Upper lobe of left lung (tissue), 4 donors: ENCODE measurements around the gene DCUN1D3.

Experiments
- POLR2A ChIP-seq, 4 donors: fragments of 450-650 bp; IDR thresholded peaks; one replicate each; pipeline ENCODE4 v1.5.1; 2016 to 2017; ENCODE audit warnings: antibody characterized with exemption in 4 of 4, mild to moderate bottlenecking in 2 of 4
- POLR2AphosphoS5 ChIP-seq, 2 donors: sonication (generic); formaldehyde crosslinking; IDR thresholded peaks; one replicate each; pipeline ENCODE4 v1.5.1; 2017; ENCODE audit warnings: antibody characterized with exemption in 2 of 2
- TF ChIP-seq, protein P1 (sequence below), 6 experiments: fragments of 450-650 bp in 4 of 6; fragments of 200-600 bp in 2 of 6; sonication (generic) in 2 of 6; IDR thresholded peaks; one replicate each; pipeline ENCODE4 v1.5.1; 2016 to 2019; ENCODE audit warnings: antibody characterized with exemption in 6 of 6

DNA sequence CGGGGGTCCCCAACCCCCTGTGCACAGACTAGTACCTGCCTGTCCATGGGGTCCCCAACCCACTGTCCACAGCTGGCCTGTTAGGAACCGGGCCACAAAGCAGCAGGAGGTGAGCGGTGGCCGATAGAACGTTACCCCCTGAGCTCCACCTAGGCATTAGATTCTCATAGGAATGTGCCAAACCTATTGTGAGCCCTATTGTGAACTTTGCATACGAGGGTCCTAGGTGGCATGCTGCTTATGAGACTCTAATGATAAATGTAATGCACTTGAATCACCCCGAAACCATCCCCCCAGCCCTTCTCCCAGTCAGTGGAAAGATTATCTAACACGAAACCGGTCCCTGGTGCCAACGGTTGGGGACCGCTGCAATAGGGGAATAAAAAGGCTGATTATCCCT lies 92.3 kb downstream of the DCUN1D3 start:
- TF ChIP-seq POLR2AphosphoS5 (IDR thresholded peaks at IDR 0.05), result no peak
- no peak for TF ChIP-seq POLR2A (IDR thresholded peaks at IDR 0.05)
- TF ChIP-seq, protein P1, sequence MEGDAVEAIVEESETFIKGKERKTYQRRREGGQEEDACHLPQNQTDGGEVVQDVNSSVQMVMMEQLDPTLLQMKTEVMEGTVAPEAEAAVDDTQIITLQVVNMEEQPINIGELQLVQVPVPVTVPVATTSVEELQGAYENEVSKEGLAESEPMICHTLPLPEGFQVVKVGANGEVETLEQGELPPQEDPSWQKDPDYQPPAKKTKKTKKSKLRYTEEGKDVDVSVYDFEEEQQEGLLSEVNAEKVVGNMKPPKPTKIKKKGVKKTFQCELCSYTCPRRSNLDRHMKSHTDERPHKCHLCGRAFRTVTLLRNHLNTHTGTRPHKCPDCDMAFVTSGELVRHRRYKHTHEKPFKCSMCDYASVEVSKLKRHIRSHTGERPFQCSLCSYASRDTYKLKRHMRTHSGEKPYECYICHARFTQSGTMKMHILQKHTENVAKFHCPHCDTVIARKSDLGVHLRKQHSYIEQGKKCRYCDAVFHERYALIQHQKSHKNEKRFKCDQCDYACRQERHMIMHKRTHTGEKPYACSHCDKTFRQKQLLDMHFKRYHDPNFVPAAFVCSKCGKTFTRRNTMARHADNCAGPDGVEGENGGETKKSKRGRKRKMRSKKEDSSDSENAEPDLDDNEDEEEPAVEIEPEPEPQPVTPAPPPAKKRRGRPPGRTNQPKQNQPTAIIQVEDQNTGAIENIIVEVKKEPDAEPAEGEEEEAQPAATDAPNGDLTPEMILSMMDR (IDR thresholded peaks at IDR 0.05), result no peak
